T-helper 9 cell (primary cell): ENCODE results near the gene ABHD4.
"Not testable (repeated sequence)": the region's sequence is repeated elsewhere in the genome, so short reads cannot be mapped to it uniquely, and the experiment has no call there.

Experiments used
- DNase-seq: peaks from one replicate; pipeline ENCODE4 v3.0.0-alpha.2; 2020

Gene ABHD4

GRCh38 chr14:22630066-22630465 lies 32.0 kb downstream of the ABHD4 start:
- no peak for DNase-seq

- no peak for DNase-seq
Measured at GRCh38 chr14:22630486-22630885, 32.4 kb downstream of the ABHD4 start.

GRCh38 chr14:22634233-22634900 lies 36.3 kb downstream of the ABHD4 start:
- DNase-seq: no peak

GRCh38 chr14:22635980-22636379 lies 37.9 kb downstream of the ABHD4 start:
- DNase-seq: not testable (repeated sequence)

- DNase-seq: no peak
Measured at GRCh38 chr14:22640192-22640591, 42.1 kb downstream of the ABHD4 start.

- no peak for DNase-seq
Measured at GRCh38 chr14:22641846-22642245, 43.7 kb downstream of the ABHD4 start.

- no peak for DNase-seq
Measured at GRCh38 chr14:22644305-22644635, 46.2 kb downstream of the ABHD4 start, which contains the start of gene OR6J1. TSS of gene OR6J1 (minus strand) at chr14:22644352. CDS start at chr14:22634811, 9,541 bp downstream.

- no peak for DNase-seq
Measured at GRCh38 chr14:22646570-22647254, 48.6 kb downstream of the ABHD4 start.

GRCh38 chr14:22648506-22648905 lies 50.4 kb downstream of the ABHD4 start:
- no peak for DNase-seq

GRCh38 chr14:22650046-22650739 lies 52.1 kb downstream of the ABHD4 start:
- no peak for DNase-seq

- DNase-seq: no peak
Measured at GRCh38 chr14:22650960-22651521, 52.9 kb downstream of the ABHD4 start.

- no peak for DNase-seq
Measured at GRCh38 chr14:22651586-22651985, 53.5 kb downstream of the ABHD4 start.

- DNase-seq: peak; percentile 32
Measured at GRCh38 chr14:22653012-22653621, 55.0 kb downstream of the ABHD4 start.

- no peak for DNase-seq
Measured at GRCh38 chr14:22656226-22656625, 58.1 kb downstream of the ABHD4 start.

- DNase-seq: no peak
Measured at GRCh38 chr14:22656945-22657731, 59.0 kb downstream of the ABHD4 start.

- DNase-seq: no peak
Measured at GRCh38 chr14:22657861-22658260, 59.8 kb downstream of the ABHD4 start.

GRCh38 chr14:22658946-22659345 lies 60.8 kb downstream of the ABHD4 start:
- no peak for DNase-seq

GRCh38 chr14:22660654-22661053 lies 62.6 kb downstream of the ABHD4 start:
- DNase-seq: no peak
